Large intestine (tissue), 3 donors: ENCODE results near the gene RNF217. TPM values are rescaled to one million over a fixed set of nuclear protein-coding genes. Genes with fewer than 3 reads are reported as not detected.

Source experiments
- DNase-seq, 2 donors: peaks; one replicate each; pipeline versions ENCODE4 v3.0.0 to v3.0.0-alpha.2; 2013
- H3K27ac ChIP-seq: one replicate; pipeline ENCODE4 v1.5.1; 2013; ENCODE audit warnings: low read length
- H3K27me3 ChIP-seq: 2 replicates; pipeline ENCODE4 v1.6.1; 2013; ENCODE audit warnings: low read length; ENCODE audit not compliant: control insufficient read depth, insufficient read depth
- H3K36me3 ChIP-seq: 2 replicates; pipeline ENCODE4 v1.6.1; 2013; ENCODE audit warnings: low read length; ENCODE audit not compliant: control insufficient read depth, insufficient read depth
- H3K4me1 ChIP-seq: one replicate; pipeline ENCODE4 v1.6.1; 2013; ENCODE audit warnings: low read length; ENCODE audit not compliant: control insufficient read depth, insufficient read depth
- H3K4me3 ChIP-seq: one replicate; pipeline ENCODE4 v1.5.1; 2013; ENCODE audit warnings: low read length
- H3K9me3 ChIP-seq: one replicate; pipeline ENCODE4 v1.6.1; 2013; ENCODE audit warnings: mild to moderate bottlenecking, low read depth, low read length, moderate library complexity; ENCODE audit not compliant: control insufficient read depth
- WGBS: methylation state at CpG from one replicate; pipeline ENCODE4 v1.1.5; 2013; ENCODE audit warnings: low lambda C conversion rate; ENCODE audit not compliant: insufficient coverage; 5-methylcytosine and 5-hydroxymethylcytosine counted together
- polyA plus RNA-seq: library from polyadenylated mRNA; unstranded; fragments of 120-200 nt; gene quantifications from one replicate; pipeline ENCODE4 v1.2.1, GENCODE V29; 2013

RNF217 gene
- polyA plus RNA-seq, 1 donor: 20.0 TPM

DNA sequence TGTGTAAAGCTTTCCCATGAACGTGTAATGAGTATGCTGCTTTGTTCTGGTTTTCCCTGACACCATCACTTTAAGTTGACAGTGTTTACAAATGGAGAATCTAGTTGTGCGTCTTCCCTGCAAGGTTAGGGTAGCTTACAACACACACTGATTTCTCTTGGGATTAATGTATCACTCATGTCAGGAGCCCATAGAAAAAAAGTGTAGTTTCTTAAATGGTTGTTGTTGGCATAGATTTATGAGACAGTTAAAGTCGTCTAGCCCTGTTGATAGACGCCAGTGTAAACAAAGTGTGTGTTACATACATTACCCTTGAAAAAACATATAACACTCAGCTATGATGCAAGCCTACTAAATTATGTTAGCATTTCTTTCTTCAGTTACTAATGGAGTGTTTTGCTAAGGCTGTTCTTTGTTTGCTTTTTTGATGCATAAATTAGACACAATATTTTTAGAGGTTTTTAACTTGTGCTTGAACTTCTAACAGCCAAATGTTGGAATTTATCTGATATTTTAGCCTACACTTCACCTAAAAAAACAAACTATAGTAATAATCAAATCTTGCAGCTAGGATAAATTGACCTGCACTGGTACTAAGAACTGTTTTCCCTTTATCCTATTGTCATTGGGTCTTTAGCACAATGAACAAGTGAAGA is 88.6 kb downstream of the RNF217 start:
- no peaks in the 10 kb centered on the region for H3K9me3 ChIP-seq
- H3K27ac ChIP-seq: no peak overlapping the region
- no peaks in the 10 kb centered on the region for H3K4me1 ChIP-seq
- H3K27me3 ChIP-seq: no peaks in the 10 kb centered on the region
- DNase-seq: no peak
- H3K36me3 ChIP-seq: peaks cover 3% of the 10 kb centered on the region
- no CpG with 5 or more reads among the region's 4 CpGs for WGBS
- no peak overlapping the region for H3K4me3 ChIP-seq

DNA sequence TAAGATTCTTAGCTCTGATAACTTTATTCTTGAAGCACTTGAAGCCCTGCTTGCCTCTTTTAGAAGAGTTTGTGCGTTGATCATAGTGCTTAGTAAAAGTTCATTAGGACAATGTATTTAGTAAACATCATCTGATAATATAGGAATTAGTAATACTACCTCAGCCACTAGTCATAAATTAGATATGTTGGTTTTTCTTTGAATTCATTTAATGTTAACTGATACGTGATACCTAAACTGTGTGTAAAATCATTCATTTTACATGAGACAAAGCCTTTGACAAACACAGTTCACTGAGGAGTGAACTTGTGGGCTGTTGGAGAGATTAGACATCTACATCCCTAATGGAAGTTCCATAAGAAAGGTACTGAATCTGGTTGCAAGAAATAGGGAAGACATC is 91.6 kb downstream of the RNF217 start:
- no peaks in the 10 kb centered on the region for H3K9me3 ChIP-seq
- 100% methylated on average over 1 of the region's 2 CpGs for WGBS
- no peak overlapping the region for H3K4me3 ChIP-seq

DNA sequence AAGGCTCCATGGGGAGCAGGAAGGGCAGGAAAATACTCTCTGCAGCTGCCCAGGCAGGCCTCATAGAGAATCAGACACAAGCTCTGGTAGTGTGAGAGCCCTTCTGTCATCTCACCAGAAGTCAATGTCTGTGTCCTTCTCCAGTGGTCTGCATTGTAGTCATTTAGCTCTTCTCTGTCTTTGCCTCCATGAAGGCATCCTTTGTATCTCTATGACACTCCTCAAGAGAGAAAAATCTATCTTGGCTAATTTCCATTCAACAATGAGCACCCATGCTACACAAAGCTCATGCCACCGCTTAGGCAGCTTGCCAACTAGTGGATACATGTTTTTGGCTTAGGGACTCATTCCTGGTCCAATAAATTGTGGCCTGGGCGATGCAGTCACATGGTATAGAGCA is 92.1 kb downstream of the RNF217 start:
- H3K4me3 ChIP-seq: no peak overlapping the region
- no peak for DNase-seq
- no peaks in the 10 kb centered on the region for H3K4me1 ChIP-seq
- no CpG with 5 or more reads among the region's 2 CpGs for WGBS
- no peaks in the 10 kb centered on the region for H3K27me3 ChIP-seq
- H3K36me3 ChIP-seq: no peaks in the 10 kb centered on the region
- no peak overlapping the region for H3K27ac ChIP-seq
- H3K9me3 ChIP-seq: no peaks in the 10 kb centered on the region

More for the DNA sequence above, 91.6 kb downstream of the RNF217 start:
- DNase-seq: no peak
- H3K27ac ChIP-seq: no peak overlapping the region
- no peaks in the 10 kb centered on the region for H3K36me3 ChIP-seq
- H3K27me3 ChIP-seq: no peaks in the 10 kb centered on the region
- H3K4me1 ChIP-seq: no peaks in the 10 kb centered on the region

DNA sequence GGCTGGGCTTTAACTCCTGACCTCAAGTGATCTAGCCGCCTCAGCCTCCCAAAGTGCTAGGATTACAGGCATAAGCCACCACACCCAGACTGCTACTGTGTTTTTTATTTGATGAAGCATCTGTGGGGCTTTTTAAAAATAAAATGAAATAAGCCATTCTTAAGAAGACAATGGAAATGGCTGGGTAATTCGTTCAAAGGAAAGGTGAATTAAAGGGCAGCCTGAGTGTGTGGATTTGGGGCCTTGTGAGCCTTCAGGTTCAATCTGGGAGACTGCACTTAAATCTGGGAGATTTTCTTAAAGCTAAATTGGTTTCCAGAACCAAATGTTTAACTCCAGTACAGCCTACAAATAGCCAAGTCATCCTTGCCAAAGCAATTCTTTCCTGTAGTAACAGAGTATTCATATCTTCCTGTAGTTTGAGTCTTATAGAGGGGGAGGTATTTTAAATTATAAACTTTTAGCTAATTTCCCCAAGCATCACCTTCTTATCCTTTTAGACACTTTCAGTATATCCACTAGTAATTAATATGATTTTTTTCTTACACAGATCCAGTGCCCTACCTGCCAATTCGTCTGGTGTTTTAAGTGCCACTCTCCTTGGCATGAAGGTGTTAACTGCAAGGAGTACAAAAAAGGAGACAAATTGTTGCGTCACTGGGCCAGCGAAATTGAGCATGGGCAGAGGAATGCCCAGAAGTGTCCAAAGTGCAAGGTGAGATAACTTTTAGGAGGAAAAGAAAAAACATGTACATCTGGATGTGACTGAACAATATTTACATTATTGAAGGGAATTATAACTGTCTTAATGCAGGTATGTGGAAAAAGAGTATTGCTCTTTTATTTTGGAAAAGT is 95.4 kb downstream of the RNF217 start:
- no peak overlapping the region for H3K4me3 ChIP-seq
- H3K27ac ChIP-seq: no peak overlapping the region
- H3K27me3 ChIP-seq: no peaks in the 10 kb centered on the region
- 51% methylated on average over 3 of the region's 5 CpGs for WGBS
- no peaks in the 10 kb centered on the region for H3K4me1 ChIP-seq
- H3K36me3 ChIP-seq: no peaks in the 10 kb centered on the region
- no peak for DNase-seq
- H3K9me3 ChIP-seq: no peaks in the 10 kb centered on the region

DNA sequence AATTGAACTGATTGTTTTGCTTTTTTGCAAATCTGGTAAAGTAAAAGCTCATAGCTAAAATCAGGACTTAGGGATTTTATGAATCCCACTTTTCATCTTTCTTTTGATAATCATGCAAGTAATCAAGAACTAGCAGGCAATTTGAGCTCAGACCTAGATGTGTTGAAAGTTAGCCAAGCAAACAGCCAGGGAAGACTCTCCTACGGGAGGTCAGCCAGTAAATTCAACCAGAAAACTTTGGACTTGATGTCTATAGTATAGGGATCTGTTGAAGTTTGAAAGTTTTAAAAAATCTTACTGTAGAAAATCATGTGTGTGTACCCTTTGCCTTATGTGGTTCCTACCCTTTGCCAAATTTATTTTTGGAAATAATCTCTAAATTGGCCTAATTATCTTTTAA is 96.3 kb downstream of the RNF217 start:
- no peaks in the 10 kb centered on the region for H3K9me3 ChIP-seq
- no peak overlapping the region for H3K27ac ChIP-seq
- WGBS: no CpG with 5 or more reads among the region's 1 CpG
- H3K36me3 ChIP-seq: no peaks in the 10 kb centered on the region
- H3K4me3 ChIP-seq: no peak overlapping the region
- H3K4me1 ChIP-seq: no peaks in the 10 kb centered on the region
- no peaks in the 10 kb centered on the region for H3K27me3 ChIP-seq
- DNase-seq: no peak

DNA sequence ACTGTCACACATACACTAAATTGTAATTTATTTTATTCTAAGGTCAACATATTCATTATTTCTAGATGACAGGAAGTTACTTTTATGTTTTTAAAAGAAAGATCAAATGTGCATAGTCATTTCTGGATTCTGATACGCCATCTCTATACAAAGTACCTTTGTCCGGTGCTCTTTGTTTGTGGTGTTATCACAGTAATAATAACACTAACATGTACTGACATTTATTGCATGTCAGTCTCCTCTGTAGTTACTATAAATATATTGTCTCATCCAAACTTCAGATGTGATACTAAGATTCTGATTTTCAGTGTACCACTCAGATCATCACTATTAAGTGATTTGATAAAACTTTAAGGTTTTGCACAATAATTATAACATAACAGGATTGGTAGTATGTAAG is 101.1 kb downstream of the RNF217 start:
- Histone ChIP-seq H3K4me1 (no peaks in the 10 kb centered on the region), H3K36me3 (no peaks in the 10 kb centered on the region), H3K27ac (no peak overlapping the region), H3K27me3 (no peaks in the 10 kb centered on the region), H3K9me3 (no peaks in the 10 kb centered on the region), H3K4me3 (no peak overlapping the region)
- no CpG with 5 or more reads among the region's 2 CpGs for WGBS
- DNase-seq: no peak

DNA sequence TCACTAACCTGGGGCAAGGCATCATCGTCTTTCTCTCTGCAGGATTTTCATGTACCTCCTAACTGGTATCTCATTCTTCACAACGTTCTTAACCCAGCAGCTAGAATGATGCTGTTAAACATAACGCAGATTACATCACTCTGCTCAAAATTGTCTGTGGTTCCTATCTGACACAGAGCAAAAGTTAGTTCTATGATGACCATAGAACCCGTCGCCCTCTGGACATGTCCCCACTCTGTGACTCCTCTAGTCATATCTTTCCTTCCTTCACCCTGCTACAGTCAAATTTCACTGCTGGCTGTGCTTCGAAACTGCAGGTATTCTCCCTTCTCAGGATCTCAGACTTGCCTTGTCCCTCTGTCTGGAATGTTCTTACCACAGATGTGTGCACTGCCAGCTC is 103.9 kb downstream of the RNF217 start:
- Histone ChIP-seq H3K4me1 (no peaks in the 10 kb centered on the region), H3K36me3 (no peaks in the 10 kb centered on the region), H3K27ac (no peak overlapping the region), H3K9me3 (no peaks in the 10 kb centered on the region), H3K27me3 (no peaks in the 10 kb centered on the region), H3K4me3 (no peak overlapping the region)
- WGBS: 100% methylated on average over 1 of the region's 6 CpGs
- DNase-seq: no peak

DNA sequence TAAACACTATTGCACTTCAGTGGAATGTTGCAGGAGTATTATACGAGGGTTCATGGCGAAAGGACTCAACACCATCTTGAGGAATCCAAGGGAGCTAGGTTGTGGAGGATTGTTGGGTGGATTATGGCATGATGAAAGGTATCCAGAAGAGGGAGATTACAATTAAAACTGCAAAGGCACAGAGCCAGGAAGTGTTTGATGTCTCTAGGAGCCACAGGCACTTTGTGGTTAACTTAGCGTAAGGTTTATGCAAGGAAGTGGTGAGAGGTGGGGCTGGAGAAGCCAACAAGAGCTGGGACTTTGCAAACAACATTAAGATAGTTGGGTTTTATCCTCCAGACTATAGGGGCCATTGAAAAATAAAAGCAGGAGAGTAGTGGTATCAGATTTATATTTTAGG is 104.7 kb downstream of the RNF217 start:
- H3K9me3 ChIP-seq: no peaks in the 10 kb centered on the region
- H3K27me3 ChIP-seq: no peaks in the 10 kb centered on the region
- no peak overlapping the region for H3K27ac ChIP-seq
- WGBS: 83% methylated on average over 1 of the region's 3 CpGs
- no peak for DNase-seq
- H3K36me3 ChIP-seq: no peaks in the 10 kb centered on the region
- no peak overlapping the region for H3K4me3 ChIP-seq
- H3K4me1 ChIP-seq: no peaks in the 10 kb centered on the region

DNA sequence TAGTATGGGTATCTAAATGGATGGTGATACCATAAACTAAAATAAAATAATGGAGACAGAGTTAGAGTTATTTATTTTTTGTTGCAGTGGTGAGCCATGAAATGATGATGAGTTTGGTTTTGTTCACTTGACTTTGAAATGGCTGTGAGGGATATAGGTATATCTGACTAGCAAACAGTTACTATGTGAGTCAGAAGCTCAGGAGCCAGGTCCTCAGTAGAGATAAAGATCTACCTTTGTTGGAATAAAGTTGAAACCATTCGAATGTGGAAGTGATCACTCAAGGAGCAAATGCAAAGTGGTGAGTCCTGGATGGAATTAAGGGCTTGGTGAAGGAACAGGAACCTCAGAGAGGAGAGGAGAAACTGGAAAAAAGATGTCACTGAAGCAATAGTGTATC is 105.3 kb downstream of the RNF217 start:
- no peak overlapping the region for H3K27ac ChIP-seq
- H3K9me3 ChIP-seq: no peaks in the 10 kb centered on the region
- no peaks in the 10 kb centered on the region for H3K36me3 ChIP-seq
- 83% methylated on average over 1 of the region's 1 CpG for WGBS
- no peaks in the 10 kb centered on the region for H3K4me1 ChIP-seq
- no peak overlapping the region for H3K4me3 ChIP-seq
- no peaks in the 10 kb centered on the region for H3K27me3 ChIP-seq
- DNase-seq: no peak

DNA sequence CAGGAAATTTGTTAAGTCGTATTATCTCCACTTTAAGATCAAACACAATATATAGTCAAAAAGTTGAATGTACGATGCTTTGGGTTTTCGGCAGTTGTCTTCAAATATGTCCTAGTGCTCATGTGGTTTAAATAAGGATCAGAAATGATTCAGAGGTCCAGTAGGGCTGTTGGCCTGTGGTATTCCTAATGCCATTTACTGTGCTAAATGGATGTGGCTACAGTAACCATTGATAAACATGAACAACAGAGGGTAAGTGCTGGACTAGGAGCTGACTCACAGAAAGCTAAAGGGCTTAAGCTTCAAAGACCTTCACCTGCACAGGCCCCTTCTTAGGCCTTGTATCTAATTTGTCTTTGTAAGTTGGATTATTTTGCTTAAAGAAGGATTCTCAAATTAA is 110.8 kb downstream of the RNF217 start:
- Histone ChIP-seq H3K27me3 (no peaks in the 10 kb centered on the region), H3K4me3 (no peak overlapping the region), H3K27ac (no peak overlapping the region), H3K4me1 (no peaks in the 10 kb centered on the region), H3K36me3 (peaks cover 8% of the 10 kb centered on the region), H3K9me3 (no peaks in the 10 kb centered on the region)
- no CpG with 5 or more reads among the region's 3 CpGs for WGBS
- no peak for DNase-seq
